Sigmoid colon (tissue), 7 donors: ENCODE measurements around the gene FBXL7. TPM values are rescaled to one million over a fixed set of nuclear protein-coding genes. Genes with fewer than 3 reads are reported as not detected.

Experiments
- DNase-seq: peaks from one replicate; pipeline ENCODE4 v3.0.0-alpha.2; 2019
- H3K27ac ChIP-seq, 4 donors: fragments of 200-600 bp; sonication (generic); one replicate each; pipeline ENCODE4 v1.5.1; 2016 to 2019; ENCODE audit warnings: mild to moderate bottlenecking in 1 of 4
- H3K27me3 ChIP-seq, 3 donors: fragments of 200-600 bp; sonication (generic); one replicate each; pipeline ENCODE4 v1.5.1; 2019; ENCODE audit warnings: mild to moderate bottlenecking in 1 of 3
- H3K36me3 ChIP-seq, 4 donors: fragments of 200-600 bp; sonication (generic); one replicate each; pipeline ENCODE4 v1.5.1; 2016 to 2019
- H3K4me1 ChIP-seq, 4 donors: fragments of 200-600 bp; sonication (generic); one replicate each; pipeline ENCODE4 v1.5.1; 2017 to 2019
- H3K4me3 ChIP-seq, 4 donors: fragments of 200-600 bp; sonication (generic); one replicate each; pipeline ENCODE4 v1.5.1; 2017 to 2019; ENCODE audit warnings: mild to moderate bottlenecking in 2 of 4, moderate library complexity in 1 of 4
- H3K9me3 ChIP-seq, 4 donors: fragments of 200-600 bp in 3 of 4; sonication (generic) in 3 of 4; one replicate each; pipeline versions ENCODE4 v1.5.1 to v1.6.1; 2013 to 2019
- CTCF ChIP-seq, 4 experiments: fragments of 450-650 bp in 3 of 4; fragments of 200-600 bp in 1 of 4; IDR thresholded peaks; one replicate each; pipeline ENCODE4 v1.5.1; 2016 to 2019; ENCODE audit warnings: antibody characterized with exemption in 4 of 4, mild to moderate bottlenecking in 3 of 4, moderate library complexity in 2 of 4
- EP300 ChIP-seq, 4 donors: sonication (generic); formaldehyde crosslinking; IDR thresholded peaks; one replicate each; pipeline ENCODE4 v1.6.1; 2017; ENCODE audit warnings: antibody characterized with exemption in 4 of 4
- POLR2A ChIP-seq, 2 donors: fragments of 450-650 bp; IDR thresholded peaks; one replicate each; pipeline ENCODE4 v1.6.1; 2016; ENCODE audit warnings: antibody characterized with exemption in 2 of 2, mild to moderate bottlenecking in 2 of 2, moderate library complexity in 2 of 2
- POLR2AphosphoS5 ChIP-seq, 4 donors: sonication (generic); formaldehyde crosslinking; IDR thresholded peaks; one replicate each; pipeline ENCODE4 v1.6.1; 2017; ENCODE audit warnings: antibody characterized with exemption in 4 of 4
- WGBS, 2 donors: extraction: QIAGEN DNeasy Blood & Tissue Kit; methylation state at CpG; one replicate each; pipeline ENCODE4 v1.1.7; 2013; 5-methylcytosine and 5-hydroxymethylcytosine counted together
- intact Hi-C: fragments of 100-400 bp; cut with DNase I; formaldehyde crosslinking; loops from one replicate; pipeline ENCODE4 v1.15.1; 2023
- polyA plus RNA-seq, 3 donors: library from polyadenylated mRNA; stranded (reverse); fragments of 200-250 nt; gene quantifications; one replicate each; pipeline ENCODE4 v1.2.3, GENCODE V29; 2013
- total RNA-seq, 4 donors: library from RNA; depleted of rRNA; stranded (reverse); fragments of >200 nt; gene quantifications; one replicate each; pipeline ENCODE4 v1.1.0, GENCODE V29; 2016
- donor health status: healthy with polysubstance abuse.
- donor health status: Bipolar disorder and iron deficiency.
- donor health status: healthy.

Gene FBXL7
- total and polyA plus RNA-seq, 7 donors = 0.92 to 44.3 (median 18.2) TPM

GRCh38 chr5:15646371-15646770 lies 146.4 kb downstream of the FBXL7 start:
- no peak overlapping the region for H3K4me3 ChIP-seq
- H3K27ac ChIP-seq = no peak overlapping the region
- H3K36me3 ChIP-seq = no peaks in the 10 kb centered on the region
- DNase-seq = no peak
- no peaks in the 10 kb centered on the region for H3K27me3 ChIP-seq
- peaks cover 0 to 21% (median 14%) of the 10 kb centered on the region in 4 donors for H3K4me1 ChIP-seq
- intact Hi-C loops = no loop called here
- WGBS, 2 donors = 29 to 34% methylated on average over 4 of the region's 4 CpGs
- TF ChIP-seq EP300 (IDR thresholded peaks at IDR 0.05) (no peak), POLR2A (IDR thresholded peaks at IDR 0.05) (no peak), POLR2AphosphoS5 (IDR thresholded peaks at IDR 0.05) (no peak)
- no peaks in the 10 kb centered on the region for H3K9me3 ChIP-seq

GRCh38 chr5:15647251-15647650 lies 147.3 kb downstream of the FBXL7 start:
- no peak for DNase-seq
- no peak overlapping the region for H3K4me3 ChIP-seq
- H3K27ac ChIP-seq = no peak overlapping the region
- peaks cover 0 to 21% (median 14%) of the 10 kb centered on the region in 4 donors for H3K4me1 ChIP-seq
- intact Hi-C loops = no loop called here
- H3K36me3 ChIP-seq = no peaks in the 10 kb centered on the region
- H3K27me3 ChIP-seq = no peaks in the 10 kb centered on the region
- no peaks in the 10 kb centered on the region for H3K9me3 ChIP-seq
- TF ChIP-seq CTCF (IDR thresholded peaks at IDR 0.05) (no peak), POLR2AphosphoS5 (IDR thresholded peaks at IDR 0.05) (no peak), POLR2A (IDR thresholded peaks at IDR 0.05) (no peak), EP300 (IDR thresholded peaks at IDR 0.05) (no peak)
- 69 to 70% methylated on average over 4 of the region's 4 CpGs for WGBS, 2 donors

GRCh38 chr5:15650266-15650665 lies 150.3 kb downstream of the FBXL7 start:
- Histone ChIP-seq H3K36me3 (no peaks in the 10 kb centered on the region), H3K4me3 (no peak overlapping the region), H3K27me3 (no peaks in the 10 kb centered on the region), H3K9me3 (no peaks in the 10 kb centered on the region), H3K4me1 (peaks cover 0 to 6% (median 0%) of the 10 kb centered on the region in 4 donors), H3K27ac (no peak overlapping the region)
- DNase-seq = no peak
- WGBS, 2 donors = 67 to 82% methylated on average over 2 of the region's 2 CpGs
- intact Hi-C loops = no loop called here
- no peak for TF ChIP-seq CTCF (IDR thresholded peaks at IDR 0.05)

GRCh38 chr5:15654779-15655178 lies 154.8 kb downstream of the FBXL7 start:
- WGBS, 2 donors = 0% methylated on average over 1 of the region's 1 CpG
- DNase-seq = no peak
- Histone ChIP-seq H3K27ac (no peak overlapping the region), H3K4me3 (no peak overlapping the region), H3K9me3 (no peaks in the 10 kb centered on the region), H3K4me1 (peaks cover 0 to 2% (median 0%) of the 10 kb centered on the region in 4 donors), H3K36me3 (no peaks in the 10 kb centered on the region), H3K27me3 (no peaks in the 10 kb centered on the region)
- TF ChIP-seq CTCF (IDR thresholded peaks at IDR 0.05) = no peak
- TF ChIP-seq POLR2A (IDR thresholded peaks at IDR 0.05) = no peak
- no peak for TF ChIP-seq POLR2AphosphoS5 (IDR thresholded peaks at IDR 0.05)
- no peak for TF ChIP-seq EP300 (IDR thresholded peaks at IDR 0.05)
- intact Hi-C loops = no loop called here

GRCh38 chr5:15655683-15656082 lies 155.7 kb downstream of the FBXL7 start:
- TF ChIP-seq POLR2A (IDR thresholded peaks at IDR 0.05) (no peak), EP300 (IDR thresholded peaks at IDR 0.05) (no peak), POLR2AphosphoS5 (IDR thresholded peaks at IDR 0.05) (no peak), CTCF (IDR thresholded peaks at IDR 0.05) (no peak)
- Histone ChIP-seq H3K27ac (no peak overlapping the region), H3K4me3 (no peak overlapping the region), H3K27me3 (no peaks in the 10 kb centered on the region), H3K36me3 (no peaks in the 10 kb centered on the region), H3K4me1 (peaks cover 0 to 5% (median 0%) of the 10 kb centered on the region in 4 donors), H3K9me3 (no peaks in the 10 kb centered on the region)
- no peak for DNase-seq
- 60 to 78% methylated on average over 4 of the region's 4 CpGs for WGBS, 2 donors
- intact Hi-C loops = no loop called here
